Measurements from ENCODE around the gene PEX3. TPM values are rescaled to one million over a fixed set of nuclear protein-coding genes. Genes with fewer than 3 reads are reported as not detected.
A peak's percentile ranks its signal among the peaks of the same experiment; 100 is the strongest.

PEX3 gene
- total RNA-seq, 1 donor from 2014 or later = 12.8 TPM

- Mint-ChIP-seq H3K36me3 (no peaks in the 10 kb centered on the region), H3K4me3 (no peak overlapping the region), H3K9me3 (peaks cover 5% of the 10 kb centered on the region), H3K4me1 (ENCODE audit: unreplicated experiment) (peaks cover 11% of the 10 kb centered on the region), H3K27me3 (no peaks in the 10 kb centered on the region), H3K27ac (no peak overlapping the region)
- no peak for DNase-seq (ENCODE audit: extremely low spot score, unreplicated experiment)
- no peak for TF ChIP-seq CTCF (conservative IDR thresholded peaks at IDR 0.05)
Observed at GRCh38 chr6:143414769-143415168, 35.8 kb upstream of the PEX3 start.

- Mint-ChIP-seq H3K9me3 (no peaks in the 10 kb centered on the region), H3K36me3 (no peaks in the 10 kb centered on the region), H3K4me3 (no peak overlapping the region), H3K27me3 (no peaks in the 10 kb centered on the region), H3K27ac (no peak overlapping the region), H3K4me1 (ENCODE audit: unreplicated experiment) (peaks cover 6% of the 10 kb centered on the region)
- no peak for DNase-seq (ENCODE audit: extremely low spot score, unreplicated experiment)
- TF ChIP-seq CTCF (conservative IDR thresholded peaks at IDR 0.05) = no peak
Observed at GRCh38 chr6:143419526-143419925, 31.1 kb upstream of the PEX3 start.

GRCh38 chr6:143426026-143426425, 24.6 kb upstream of the PEX3 start:
- H3K27me3 Mint-ChIP-seq = no peaks in the 10 kb centered on the region
- DNase-seq (ENCODE audit: extremely low spot score, unreplicated experiment) = no peak
- peaks cover 12% of the 10 kb centered on the region for H3K4me1 Mint-ChIP-seq (ENCODE audit: unreplicated experiment)
- TF ChIP-seq CTCF (conservative IDR thresholded peaks at IDR 0.05) = no peak
- no peak overlapping the region for H3K4me3 Mint-ChIP-seq
- no peak overlapping the region for H3K27ac Mint-ChIP-seq
- no peaks in the 10 kb centered on the region for H3K36me3 Mint-ChIP-seq
- H3K9me3 Mint-ChIP-seq = no peaks in the 10 kb centered on the region

- peak; percentile 99 for TF ChIP-seq CTCF (conservative IDR thresholded peaks at IDR 0.05)
- Mint-ChIP-seq H3K4me3 (no peak overlapping the region), H3K27ac (no peak overlapping the region), H3K9me3 (no peaks in the 10 kb centered on the region), H3K27me3 (no peaks in the 10 kb centered on the region), H3K4me1 (ENCODE audit: unreplicated experiment) (peaks cover 12% of the 10 kb centered on the region), H3K36me3 (no peaks in the 10 kb centered on the region)
- peak; percentile 82 for DNase-seq (ENCODE audit: extremely low spot score, unreplicated experiment)
Observed at GRCh38 chr6:143427109-143427817, 23.3 kb upstream of the PEX3 start.

- H3K27ac Mint-ChIP-seq = no peak overlapping the region
- H3K36me3 Mint-ChIP-seq = no peaks in the 10 kb centered on the region
Observed at GRCh38 chr6:143429970-143430369, 20.6 kb upstream of the PEX3 start.

More at GRCh38 chr6:143429970-143430369, 20.6 kb upstream of the PEX3 start:
- DNase-seq (ENCODE audit: extremely low spot score, unreplicated experiment) = no peak
- no peaks in the 10 kb centered on the region for H3K9me3 Mint-ChIP-seq
- TF ChIP-seq CTCF (conservative IDR thresholded peaks at IDR 0.05) = no peak
- H3K4me3 Mint-ChIP-seq = no peak overlapping the region
- no peaks in the 10 kb centered on the region for H3K27me3 Mint-ChIP-seq
- peaks cover 12% of the 10 kb centered on the region for H3K4me1 Mint-ChIP-seq (ENCODE audit: unreplicated experiment)
